Stimulated activated CD8-positive, alpha-beta memory T cell treated with anti-CD3 and anti-CD28 coated beads, Interleukin-2, amount 100 ng/mL, for 1 hour (primary cell): ENCODE data around the gene OR10V1.

Experiments
- DNase-seq, 2 donors: peaks; one replicate each; pipeline ENCODE4 v3.0.0-alpha.2; 2020; ENCODE audit warnings: low read depth in 2 of 2

The OR10V1 gene

GRCh38 chr11:59668950-59669610 is 44.6 kb downstream of the OR10V1 start, which contains the start of gene PATL1:
TSS of gene PATL1 (minus strand) at chr11:59669037. CDS start at chr11:59668895, 142 bp downstream.
- DNase-seq: peak; percentile 96 to 98

- DNase-seq: peak; percentile 34 to 36
Measured at GRCh38 chr11:59668188-59668949, 45.3 kb downstream of the OR10V1 start.

DNA sequence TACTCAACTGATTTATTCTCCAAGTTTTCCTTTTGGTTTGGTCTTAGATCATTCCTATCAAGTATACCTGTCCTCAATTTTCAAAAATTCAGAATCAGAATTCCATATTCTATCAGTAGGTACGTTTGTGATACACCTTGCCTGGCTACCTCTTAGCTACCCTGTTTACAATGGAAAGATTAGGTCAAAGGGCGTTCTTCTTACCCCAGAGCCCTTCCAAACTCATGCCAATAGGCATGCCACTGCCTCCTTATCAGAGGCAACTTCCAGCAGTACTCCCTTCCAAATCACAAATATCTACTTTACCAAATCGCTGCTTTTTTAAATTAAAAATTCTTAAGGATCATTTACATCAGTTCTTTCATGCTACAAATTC is 45.8 kb downstream of the OR10V1 start:
- no peak for DNase-seq

- DNase-seq: no peak
Measured at GRCh38 chr11:59666969-59667368, 46.7 kb downstream of the OR10V1 start.
